Hindlimb muscle (tissue), 1 donor: ENCODE results near the gene DCDC1. TPM values are rescaled to one million over a fixed set of nuclear protein-coding genes. Genes with fewer than 3 reads are reported as not detected.

Experiments used
- DNase-seq: peaks from one replicate; pipeline ENCODE4 v3.0.0-alpha.2; 2013
- polyA plus RNA-seq: library from polyadenylated mRNA; unstranded; fragments of 120-200 nt; gene quantifications from one replicate; pipeline ENCODE4 v1.2.1, GENCODE V29; 2013; ENCODE audit not compliant: insufficient read length

Gene DCDC1
- polyA plus RNA-seq, 1 donor = 0.08 TPM

DNA sequence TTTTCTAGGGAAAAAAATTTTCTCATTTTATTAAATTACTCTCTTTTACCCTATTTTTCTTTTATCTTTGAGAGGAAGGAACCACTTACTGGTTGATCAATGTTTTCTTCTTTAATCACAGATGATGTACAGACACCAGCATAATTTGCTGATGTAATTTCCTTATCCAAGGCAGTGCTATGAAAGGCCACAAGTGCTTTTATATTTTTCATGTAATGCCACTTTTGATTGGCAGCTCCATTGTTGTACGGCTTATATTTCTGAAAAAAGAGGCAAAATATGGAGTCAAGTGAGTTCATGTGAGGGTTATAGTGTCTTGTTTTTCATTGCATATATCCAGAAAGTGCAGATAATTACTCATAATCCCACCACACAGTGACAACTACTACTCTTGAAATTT lies 460.7 kb downstream of the DCDC1 start:
- no peak for DNase-seq

DNA sequence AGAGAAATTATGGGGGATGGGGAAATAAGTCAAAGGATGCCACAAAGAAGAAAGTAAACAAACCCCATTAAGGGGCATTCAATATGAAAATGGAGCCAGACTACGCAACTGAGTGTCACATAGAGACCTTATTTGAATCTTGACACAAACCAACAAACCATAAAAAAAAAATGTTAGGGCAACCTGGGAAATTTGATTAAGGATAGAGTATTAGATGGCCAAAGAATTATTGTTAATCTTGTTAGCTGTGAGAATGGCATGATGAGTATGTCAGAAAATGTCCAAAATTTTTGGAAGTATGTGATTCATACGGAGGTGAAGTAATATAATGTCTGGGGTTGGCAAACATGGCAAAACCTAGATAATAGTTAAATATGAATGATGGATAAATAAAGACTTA lies 461.3 kb downstream of the DCDC1 start:
- no peak for DNase-seq

- DNase-seq = no peak
Measured at GRCh38 chr11:30902929-30903328, 466.6 kb downstream of the DCDC1 start.

DNA sequence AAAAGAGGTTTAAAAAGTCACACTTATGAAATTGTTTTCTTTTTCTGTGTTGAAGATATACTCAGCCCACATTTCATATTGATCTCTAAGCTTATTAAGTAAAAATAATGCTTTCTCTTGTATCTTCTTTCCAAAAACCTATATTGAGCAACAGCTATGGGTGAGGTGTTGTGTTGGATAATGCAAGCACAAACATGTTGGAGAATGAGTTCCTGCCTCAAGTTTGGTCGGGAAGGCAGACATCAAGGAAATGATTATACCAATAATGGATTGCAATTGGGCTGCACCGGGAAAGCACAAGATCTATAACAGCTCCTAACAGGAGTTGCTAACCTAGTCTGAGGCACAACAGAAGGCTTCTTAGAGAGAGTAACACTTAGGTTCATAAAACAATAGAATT lies 474.5 kb downstream of the DCDC1 start:
- no peak for DNase-seq

DNA sequence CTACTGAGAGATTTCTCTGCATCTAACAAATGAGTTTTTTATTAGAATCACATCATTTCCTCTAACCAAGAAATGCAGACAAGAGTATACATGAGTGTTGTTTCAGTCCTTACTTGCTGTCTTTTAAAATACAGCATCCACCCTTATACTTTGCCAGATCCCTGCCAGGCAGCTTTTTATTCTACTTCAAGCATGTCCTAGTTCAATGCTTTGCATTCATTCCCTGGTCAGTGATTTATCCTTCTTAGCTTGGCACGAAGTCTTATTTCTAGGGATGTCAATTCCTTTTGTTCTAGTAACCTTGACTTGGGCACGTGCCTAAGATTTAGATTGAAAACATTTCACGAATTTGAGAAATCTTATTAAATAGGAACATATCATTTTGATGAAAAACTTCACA lies 476.2 kb downstream of the DCDC1 start:
- DNase-seq = no peak

- DNase-seq = no peak
Measured at GRCh38 chr11:30889143-30889794, 480.3 kb downstream of the DCDC1 start.

- peak; percentile 57 for DNase-seq
Measured at GRCh38 chr11:30879322-30880005, 490.1 kb downstream of the DCDC1 start.

GRCh38 chr11:30878400-30878799 lies 491.1 kb downstream of the DCDC1 start:
- DNase-seq = no peak

DNA sequence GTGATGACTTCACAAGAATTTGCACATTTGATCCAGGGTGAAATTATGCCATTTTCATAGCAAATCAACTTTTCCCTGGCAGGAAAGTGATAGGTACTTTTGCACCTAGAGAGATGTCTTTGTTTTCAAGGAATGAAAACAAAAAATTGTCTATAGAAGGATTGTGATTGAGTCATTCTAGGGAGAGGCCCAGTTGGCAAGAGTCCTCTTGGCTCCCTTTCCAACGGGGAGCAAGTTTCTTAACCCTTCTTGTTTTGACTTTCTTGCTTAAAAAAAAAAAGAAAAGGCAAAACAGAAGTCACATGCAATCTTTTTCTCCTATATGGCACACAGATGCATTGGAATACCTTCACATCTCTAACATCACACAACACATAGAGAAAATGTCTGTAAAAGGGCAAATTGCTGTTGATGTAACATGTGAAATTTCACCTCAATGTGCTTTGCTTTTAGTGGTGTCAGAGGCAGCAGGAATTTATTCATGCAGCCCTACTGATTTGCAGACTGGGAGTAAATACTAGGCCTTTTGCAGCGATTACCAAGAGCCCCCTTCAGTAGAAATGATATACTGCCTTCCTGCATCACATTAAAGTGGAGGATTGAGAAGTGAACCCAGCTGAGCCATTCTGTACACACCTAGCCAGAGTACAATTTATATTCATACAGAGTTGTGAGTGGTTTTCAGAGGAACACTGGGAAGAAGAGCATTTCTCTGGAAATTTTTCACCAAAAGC lies 492.7 kb downstream of the DCDC1 start:
- peak; percentile 48 for DNase-seq

- DNase-seq = no peak
Measured at GRCh38 chr11:30876228-30876627, 493.3 kb downstream of the DCDC1 start.

GRCh38 chr11:30875806-30876205 lies 493.7 kb downstream of the DCDC1 start:
- DNase-seq = no peak

GRCh38 chr11:30873924-30874610 lies 495.5 kb downstream of the DCDC1 start:
- DNase-seq = no peak

GRCh38 chr11:30868626-30869081 lies 500.9 kb downstream of the DCDC1 start:
- DNase-seq = peak; percentile 57

DNA sequence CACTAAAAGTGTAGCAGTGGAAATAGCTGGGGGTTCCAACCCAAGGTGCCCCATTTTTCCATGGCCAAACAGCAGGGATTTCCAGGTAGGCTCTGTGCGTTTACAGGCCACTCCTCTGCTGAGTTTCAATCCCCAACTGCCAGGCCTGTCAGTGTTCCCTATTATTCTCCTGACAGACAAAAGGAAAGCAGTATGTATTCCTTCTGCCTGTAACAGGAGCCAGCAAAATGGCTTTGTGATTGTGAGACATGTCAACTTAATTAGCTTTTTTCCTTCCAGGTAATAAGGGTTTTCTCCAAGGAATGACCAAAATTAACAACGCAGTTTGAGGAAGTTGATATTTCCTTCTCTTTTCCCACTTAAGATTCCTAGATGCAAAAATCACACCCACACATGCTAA lies 506.3 kb downstream of the DCDC1 start:
- no peak for DNase-seq

GRCh38 chr11:30861531-30861930 lies 508.0 kb downstream of the DCDC1 start:
- no peak for DNase-seq

DNA sequence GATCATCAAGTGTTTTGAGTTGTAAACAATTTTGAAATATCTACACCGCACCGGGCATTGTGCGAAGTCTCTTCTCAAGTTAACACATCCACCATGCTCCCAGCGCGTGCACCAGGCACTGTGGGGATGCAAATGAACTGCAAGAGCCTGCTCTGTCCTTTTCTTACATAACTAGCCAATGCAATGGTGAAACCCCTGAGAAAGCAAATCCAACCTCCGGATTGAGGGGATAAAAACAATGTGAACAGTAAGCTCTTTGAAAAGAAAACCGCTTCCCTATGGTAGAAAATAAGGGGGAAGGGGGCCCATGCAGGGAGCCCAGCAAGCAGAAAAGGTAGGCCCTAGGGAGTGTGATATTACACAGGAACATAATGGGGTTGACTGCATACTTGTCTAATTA lies 508.5 kb downstream of the DCDC1 start:
- no peak for DNase-seq

GRCh38 chr11:30860146-30860545 lies 509.4 kb downstream of the DCDC1 start:
- no peak for DNase-seq

DNA sequence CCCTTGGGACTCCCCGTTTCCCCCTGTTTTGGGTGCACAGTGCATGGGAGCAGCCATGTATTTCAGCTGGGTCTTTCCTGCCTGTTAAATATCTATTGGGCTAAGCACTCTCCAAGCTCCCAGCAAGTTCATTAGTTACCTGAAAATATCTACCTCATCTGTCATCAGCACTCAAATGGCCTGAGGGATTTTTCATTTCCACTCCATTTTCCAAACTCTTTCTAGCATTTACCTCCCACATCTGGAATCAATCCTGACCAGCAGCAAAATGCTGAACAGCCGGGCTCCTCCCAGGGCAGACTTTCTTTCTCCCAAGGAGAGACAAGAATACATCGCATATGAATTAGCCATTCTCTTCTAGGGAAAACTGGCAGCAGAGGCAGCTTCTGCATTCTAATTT lies 509.9 kb downstream of the DCDC1 start:
- DNase-seq = peak; percentile 65

DNA sequence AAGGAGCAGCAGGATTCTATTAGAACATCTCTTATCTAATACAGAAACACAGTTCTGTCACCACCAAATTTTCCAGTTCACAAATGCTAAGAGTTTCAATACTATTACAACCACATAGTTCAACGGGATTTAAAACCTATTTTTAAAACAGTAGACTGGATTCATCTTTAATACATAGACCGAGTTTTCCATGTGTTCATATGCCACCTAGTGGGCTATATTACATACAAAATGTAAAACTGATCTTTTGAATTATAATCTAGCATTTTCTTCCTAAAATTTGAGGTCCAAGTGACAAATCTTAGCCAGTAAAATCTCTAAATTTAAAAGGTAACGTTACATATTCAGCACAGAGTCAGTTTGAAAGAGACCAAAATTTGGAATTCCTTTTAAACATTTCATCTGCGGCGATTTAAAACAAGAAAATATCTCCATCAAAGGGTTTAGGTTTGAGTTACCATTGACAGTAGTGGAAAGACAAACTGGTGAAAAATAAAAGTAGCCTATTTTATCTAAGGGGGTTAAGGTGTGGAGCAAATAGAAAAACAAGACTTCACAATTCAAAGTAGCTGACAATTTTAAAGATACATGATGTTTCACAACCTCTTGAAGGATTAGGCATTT lies 514.0 kb downstream of the DCDC1 start:
- peak; percentile 24 for DNase-seq

GRCh38 chr11:30853439-30853838 lies 516.1 kb downstream of the DCDC1 start:
- DNase-seq = no peak

DNA sequence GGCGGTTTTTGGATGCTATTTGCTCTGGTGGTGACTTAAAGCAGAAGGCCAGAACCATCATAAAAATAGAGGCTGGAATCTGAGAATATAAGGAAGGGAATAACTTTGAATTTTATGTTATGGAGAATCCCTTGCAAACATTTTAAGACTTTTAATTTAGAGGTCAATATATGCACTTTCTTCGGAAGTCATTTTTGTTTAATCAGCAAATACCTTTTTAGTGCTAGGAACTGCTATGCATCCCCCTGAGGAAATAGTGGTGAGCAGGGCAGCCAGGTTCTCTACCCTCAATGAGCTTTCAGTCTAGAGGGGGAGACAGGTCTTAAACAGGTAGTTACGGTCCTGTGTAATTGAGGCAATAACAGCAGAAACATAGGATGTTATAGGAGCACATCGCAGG lies 516.9 kb downstream of the DCDC1 start:
- DNase-seq = no peak

- no peak for DNase-seq
Measured at GRCh38 chr11:30852091-30852490, 517.4 kb downstream of the DCDC1 start.

GRCh38 chr11:30837252-30837651 lies 532.3 kb downstream of the DCDC1 start:
- no peak for DNase-seq
